ENCODE measurements around the gene PRKAR1B. TPM values are rescaled to one million over a fixed set of nuclear protein-coding genes. Genes with fewer than 3 reads are reported as not detected.

PRKAR1B gene
- total RNA-seq, 1 experiment from 2014 or later = 43.3 TPM

DNA sequence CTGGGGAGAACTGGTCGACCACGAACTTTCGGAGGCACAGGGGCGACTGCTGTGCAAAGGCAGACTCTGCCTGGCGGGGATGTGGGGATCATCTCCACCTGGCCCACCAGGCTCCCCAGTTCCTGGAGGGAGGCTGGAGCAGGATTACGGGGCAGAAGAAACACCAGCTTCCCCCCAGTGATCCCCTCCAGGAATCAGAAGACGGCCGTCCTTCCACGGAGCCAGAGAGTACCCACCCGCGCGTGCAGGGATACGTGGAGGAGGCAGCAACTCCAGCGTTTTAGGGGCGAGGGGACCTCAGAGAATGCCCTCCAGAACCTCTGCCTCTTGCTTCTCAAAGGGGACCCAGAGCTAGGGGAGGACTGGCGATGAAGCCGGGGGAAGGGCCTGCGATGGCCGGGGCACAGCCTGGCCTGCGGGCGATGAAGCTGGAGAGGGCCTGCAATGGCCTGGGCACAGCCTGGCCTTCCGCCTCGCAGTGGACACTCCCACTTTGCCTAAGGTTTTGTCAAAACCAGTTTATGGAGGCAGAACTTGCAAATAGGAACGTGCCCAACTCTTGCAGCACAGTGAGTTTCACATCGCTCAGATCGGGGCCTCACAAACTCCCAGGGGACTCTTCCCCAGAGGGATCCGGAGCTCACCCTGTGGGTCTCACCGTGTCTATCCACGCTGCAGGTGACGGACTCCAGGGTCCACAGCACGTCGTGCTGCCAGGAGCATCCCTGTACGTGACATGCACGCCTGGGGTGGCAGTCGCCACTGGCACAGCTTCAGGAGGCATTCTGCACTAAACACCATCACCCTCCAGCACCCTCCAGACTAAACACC, 129.5 kb downstream of the PRKAR1B start:
- Histone ChIP-seq H2AK5ac (ENCODE audit: insufficient read length, low read length) (no peak overlapping the region), H3K23ac (ENCODE audit: insufficient read length, low read depth, low read length) (no peak overlapping the region), H2BK15ac (ENCODE audit: low read depth, low read length) (no peak overlapping the region), H2BK20ac (ENCODE audit: low read depth, low read length, poor library complexity, severe bottlenecking) (no peak overlapping the region), H2BK120ac (ENCODE audit: low read depth, low read length, poor library complexity, severe bottlenecking) (no peak overlapping the region), H2BK12ac (ENCODE audit: insufficient read length, low read depth, low read length) (no peak overlapping the region), H2BK5ac (ENCODE audit: insufficient read length, low read length) (no peak overlapping the region), H3K27me3 (ENCODE audit: insufficient read depth, low read length) (no peaks in the 10 kb centered on the region), H3K23me2 (ENCODE audit: insufficient read length, low read depth, low read length, poor library complexity, severe bottlenecking) (no peaks in the 10 kb centered on the region), H3K79me1 (ENCODE audit: insufficient read depth, low read depth, low read length, poor library complexity, severe bottlenecking) (no peaks in the 10 kb centered on the region), H3K18ac (ENCODE audit: insufficient read length, low read depth, low read length) (no peak overlapping the region), H4K20me1 (ENCODE audit: control insufficient read depth, insufficient read depth, insufficient read length) (no peaks in the 10 kb centered on the region), H4K91ac (ENCODE audit: insufficient read length, low read depth, low read length) (no peak overlapping the region), H4K8ac (replicated peaks; ENCODE audit: insufficient read length, low read depth, low read length) (no peak overlapping the region), H3K14ac (ENCODE audit: insufficient read depth, low read length) (no peak overlapping the region), H3K4ac (ENCODE audit: low read depth, low read length) (no peak overlapping the region), H3K9me3 (ENCODE audit: control insufficient read depth, low read depth, low read length) (no peaks in the 10 kb centered on the region), H3T11ph (ENCODE audit: low read length) (no peak overlapping the region), H2AFZ (ENCODE audit: low read length) (no peak overlapping the region), H3K9ac (ENCODE audit: extremely low read depth, insufficient read length, low read length) (no peak overlapping the region), H3K4me1 (ENCODE audit: insufficient read depth, low read length) (no peaks in the 10 kb centered on the region), H3K27ac (ENCODE audit: insufficient read length, low read depth, low read length) (no peak overlapping the region), H4K5ac (ENCODE audit: insufficient read length, low read depth, low read length) (no peak overlapping the region), H3K79me2 (ENCODE audit: insufficient read depth, low read length) (no peaks in the 10 kb centered on the region), H3K4me2 (ENCODE audit: insufficient read depth, insufficient read length, low read length) (no peak overlapping the region), H3K56ac (ENCODE audit: insufficient read length, low read depth, low read length) (no peak overlapping the region)
- Mint-ChIP-seq H3K27me3 (ENCODE audit: low read depth) (no peaks in the 10 kb centered on the region), H3K4me3 (no peak overlapping the region), H3K36me3 (ENCODE audit: insufficient read depth in 1 of 3, low read depth in 3 of 3) (peaks cover 3 to 8% (median 7%) of the 10 kb centered on the region in 3 experiments), H3K4me1 (peaks cover 2 to 9% of the 10 kb centered on the region in 2 experiments; a peak in 3 of 4 replicates), H3K9me3 (no peaks in the 10 kb centered on the region), H3K27ac (peak overlapping the region in 2 of 3 experiments; percentile 62 to 81; a peak in 2 of 7 replicates)
- WGBS (ENCODE audit: extremely low coverage, insufficient read length, low lambda C conversion rate) = no CpG with 5 or more reads among the region's 35 CpGs
- DNase-seq = no peak
- TF ChIP-seq, protein P1, sequence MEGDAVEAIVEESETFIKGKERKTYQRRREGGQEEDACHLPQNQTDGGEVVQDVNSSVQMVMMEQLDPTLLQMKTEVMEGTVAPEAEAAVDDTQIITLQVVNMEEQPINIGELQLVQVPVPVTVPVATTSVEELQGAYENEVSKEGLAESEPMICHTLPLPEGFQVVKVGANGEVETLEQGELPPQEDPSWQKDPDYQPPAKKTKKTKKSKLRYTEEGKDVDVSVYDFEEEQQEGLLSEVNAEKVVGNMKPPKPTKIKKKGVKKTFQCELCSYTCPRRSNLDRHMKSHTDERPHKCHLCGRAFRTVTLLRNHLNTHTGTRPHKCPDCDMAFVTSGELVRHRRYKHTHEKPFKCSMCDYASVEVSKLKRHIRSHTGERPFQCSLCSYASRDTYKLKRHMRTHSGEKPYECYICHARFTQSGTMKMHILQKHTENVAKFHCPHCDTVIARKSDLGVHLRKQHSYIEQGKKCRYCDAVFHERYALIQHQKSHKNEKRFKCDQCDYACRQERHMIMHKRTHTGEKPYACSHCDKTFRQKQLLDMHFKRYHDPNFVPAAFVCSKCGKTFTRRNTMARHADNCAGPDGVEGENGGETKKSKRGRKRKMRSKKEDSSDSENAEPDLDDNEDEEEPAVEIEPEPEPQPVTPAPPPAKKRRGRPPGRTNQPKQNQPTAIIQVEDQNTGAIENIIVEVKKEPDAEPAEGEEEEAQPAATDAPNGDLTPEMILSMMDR (conservative IDR thresholded peaks at IDR 0.05) = no peak
